ENCODE data around the gene MAMDC4.
"Not testable (repeated sequence)": the region's sequence is repeated elsewhere in the genome, so short reads cannot be mapped to it uniquely, and the experiment has no call there.

Gene MAMDC4

DNA sequence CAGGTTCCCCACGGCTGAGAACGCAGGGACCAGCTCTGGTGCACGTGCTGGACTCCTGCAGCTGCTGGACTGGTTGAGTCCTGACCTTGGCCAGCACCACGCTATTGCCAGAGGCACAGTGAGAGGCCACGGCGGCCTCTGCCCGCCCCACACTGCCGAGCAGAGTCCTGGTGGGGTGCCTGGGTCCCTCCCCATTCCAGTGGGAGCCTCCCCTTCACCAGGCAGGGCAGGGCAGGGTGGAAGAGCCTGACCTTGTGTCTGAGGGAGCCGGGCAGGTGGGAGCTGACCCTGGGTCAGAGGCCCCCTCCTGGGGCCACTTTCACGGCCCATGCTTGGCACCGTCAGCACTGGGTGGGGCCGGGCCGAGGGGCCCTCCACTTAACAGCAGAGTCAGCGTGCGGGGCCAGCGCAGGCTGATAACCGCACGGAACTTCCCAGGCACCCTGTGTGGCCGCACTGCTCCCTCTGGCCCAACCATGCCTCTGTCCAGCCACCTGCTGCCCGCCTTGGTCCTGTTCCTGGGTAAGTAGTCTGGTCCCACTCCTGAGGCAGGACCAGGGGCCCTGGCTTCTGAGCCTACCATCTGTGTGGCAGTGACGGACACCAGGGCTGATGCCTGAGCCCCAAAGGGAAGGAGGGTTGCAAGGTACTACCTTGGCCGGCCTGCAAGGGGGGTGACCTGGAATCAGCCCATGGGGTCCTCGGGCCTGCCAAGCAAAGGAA, at the start of gene MAMDC4:
TSS of gene MAMDC4 (plus strand) at position 406 of the 723 bp plus-strand sequence. CDS start at position 477, 71 bp downstream.
- DNase-seq: no peak

DNA sequence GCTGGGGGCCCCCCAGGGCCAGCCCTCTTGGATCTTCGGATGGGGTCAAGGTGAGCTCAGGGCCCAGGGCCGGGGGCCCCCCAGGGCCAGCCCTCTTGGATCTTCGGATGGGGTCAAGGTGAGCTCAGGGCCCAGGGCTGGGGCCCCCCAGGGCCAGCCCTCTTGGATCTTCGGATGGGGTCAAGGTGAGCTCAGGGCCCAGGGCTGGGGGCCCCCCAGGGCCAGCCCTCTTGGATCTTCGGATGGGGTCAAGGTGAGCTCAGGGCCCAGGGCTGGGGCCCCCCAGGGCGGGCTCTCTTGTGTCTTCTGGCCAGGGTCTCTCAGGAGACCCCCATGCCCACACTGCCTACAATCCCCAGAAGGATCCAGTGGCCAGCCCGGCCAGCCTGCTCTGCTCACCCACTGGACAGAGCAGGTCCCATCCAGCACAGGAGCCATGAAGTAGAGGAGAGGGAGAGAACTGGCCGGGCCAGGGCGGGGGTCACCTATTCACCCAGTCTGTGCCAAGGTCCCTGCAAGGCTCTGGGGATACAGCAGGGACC, 49.1 kb upstream of the MAMDC4 start:
- not testable (repeated sequence) for DNase-seq

DNA sequence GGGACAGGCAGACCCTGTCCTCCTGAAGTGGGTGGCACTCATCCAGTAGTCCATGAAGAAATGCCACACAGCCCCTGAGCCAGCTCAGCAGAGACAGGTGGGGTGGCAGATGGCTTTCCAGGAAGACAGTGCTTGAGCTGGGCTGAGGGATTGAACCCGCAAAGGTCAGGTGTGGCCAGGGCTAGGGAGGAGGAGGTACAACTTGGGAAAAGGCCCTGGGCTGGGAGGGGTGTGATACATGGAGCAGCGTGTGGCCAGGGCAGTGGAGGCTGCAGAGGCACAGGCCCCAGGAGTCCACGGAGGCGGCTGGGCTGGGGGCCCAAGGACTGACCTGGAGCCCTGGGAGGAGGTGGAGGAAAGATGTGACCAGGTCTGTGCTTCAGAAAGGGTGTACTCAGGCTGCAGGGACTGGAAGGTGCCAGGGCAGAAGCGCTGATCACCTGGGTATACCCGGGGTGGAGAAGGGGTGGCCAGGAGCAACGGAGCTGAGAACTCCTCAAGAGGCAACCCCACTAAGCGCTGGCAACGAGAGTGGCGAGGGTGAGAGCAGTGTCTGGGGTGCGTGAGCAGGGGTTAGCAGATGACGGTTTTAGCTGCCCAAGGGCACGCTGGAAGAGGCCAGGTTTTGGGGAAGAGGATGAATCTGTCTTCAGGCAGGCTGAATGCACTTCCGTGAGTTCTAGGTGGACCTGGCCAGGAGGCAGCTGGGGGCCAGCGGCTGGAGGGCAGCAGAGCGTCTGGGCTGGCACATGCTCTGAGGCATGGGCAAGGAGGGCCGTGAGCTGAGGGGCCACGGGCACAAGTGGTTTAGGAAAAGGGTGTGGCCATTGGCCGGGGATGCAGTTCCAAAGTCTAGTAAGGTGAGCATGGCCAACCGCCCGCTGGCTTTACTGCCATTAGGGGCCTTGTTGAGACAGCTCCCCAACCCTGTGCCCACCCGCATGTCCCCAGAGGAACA, 48.3 kb upstream of the MAMDC4 start:
- DNase-seq: no peak

DNA sequence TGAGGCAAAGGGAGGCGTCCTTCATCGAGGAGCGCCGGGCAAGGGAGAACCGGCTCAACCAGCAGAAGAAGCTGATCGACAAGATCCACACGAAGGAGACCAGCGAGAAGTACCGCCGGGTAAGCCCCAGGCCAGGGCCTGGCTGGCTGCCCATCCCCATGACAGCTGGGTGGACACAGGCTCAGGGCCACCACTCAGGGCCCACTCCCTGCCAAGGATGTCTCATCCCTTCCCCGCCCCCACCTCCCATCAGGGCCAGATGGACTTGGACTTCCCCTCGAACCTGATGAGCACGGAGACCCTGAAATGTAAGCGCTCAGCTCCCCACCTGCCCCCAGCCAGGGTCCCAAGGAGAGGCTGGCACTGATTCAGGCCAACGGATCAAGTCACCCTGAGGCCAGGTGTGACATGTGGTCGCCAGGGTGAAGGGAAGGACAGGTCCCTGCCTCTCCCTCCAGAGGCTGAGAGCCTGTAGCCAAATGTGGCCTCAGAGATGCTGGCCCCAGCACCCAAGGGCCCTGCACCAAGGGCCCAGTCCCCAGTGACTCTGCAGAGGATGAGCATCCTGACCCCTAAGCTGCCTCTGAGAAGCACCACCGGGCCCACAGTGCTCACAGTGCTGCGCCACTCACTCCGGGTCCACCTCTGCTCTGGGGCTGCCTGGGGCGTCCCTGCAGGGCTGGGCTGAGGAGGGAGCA, 47.5 kb upstream of the MAMDC4 start:
- DNase-seq: no peak

DNA sequence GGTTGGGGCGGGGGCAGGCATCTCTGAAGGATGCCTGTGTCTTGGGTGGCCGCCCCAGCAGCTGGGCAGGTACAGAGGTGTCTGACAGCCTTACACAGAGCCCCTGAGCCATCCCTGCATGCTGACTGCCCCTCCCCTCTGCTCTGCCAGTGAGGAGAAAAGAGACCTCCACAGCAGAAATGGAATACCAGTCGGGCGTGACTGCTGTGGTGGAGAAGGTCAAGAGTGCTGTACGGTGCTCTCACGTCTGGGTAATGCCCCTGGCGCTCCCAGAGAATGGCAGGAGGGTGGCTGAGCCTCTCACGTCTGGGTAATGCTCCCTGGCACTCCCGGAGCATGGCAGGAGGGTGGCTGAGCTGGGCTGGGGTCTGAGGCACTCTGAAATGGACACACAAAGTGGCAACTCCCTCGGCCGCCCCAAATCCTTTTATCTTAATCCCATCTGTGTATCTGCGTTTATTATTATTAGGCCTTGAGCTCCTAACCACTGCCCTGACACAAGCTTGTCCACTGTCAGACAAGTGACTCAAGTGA, 46.9 kb upstream of the MAMDC4 start:
- no peak for DNase-seq

DNA sequence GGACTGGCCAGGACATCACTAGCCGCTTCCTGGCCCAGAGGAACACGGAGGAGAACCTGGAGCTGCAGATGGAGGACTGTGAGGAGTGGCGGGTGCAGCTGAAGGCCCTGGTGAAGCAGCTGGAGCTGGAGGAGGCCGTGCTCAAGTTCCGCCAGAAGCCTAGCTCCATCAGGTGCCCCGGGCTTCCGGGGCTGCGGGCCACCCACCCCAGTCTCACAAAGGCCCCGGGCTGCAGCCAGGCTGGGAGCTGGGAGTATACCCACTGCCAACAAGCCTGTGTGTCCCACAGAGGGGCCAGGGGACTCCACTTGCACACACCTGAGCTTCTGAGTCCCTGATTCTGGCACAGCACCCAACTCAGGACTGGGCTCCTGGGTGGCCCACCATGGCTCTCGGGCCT, 46.1 kb upstream of the MAMDC4 start:
- no peak for DNase-seq

DNA sequence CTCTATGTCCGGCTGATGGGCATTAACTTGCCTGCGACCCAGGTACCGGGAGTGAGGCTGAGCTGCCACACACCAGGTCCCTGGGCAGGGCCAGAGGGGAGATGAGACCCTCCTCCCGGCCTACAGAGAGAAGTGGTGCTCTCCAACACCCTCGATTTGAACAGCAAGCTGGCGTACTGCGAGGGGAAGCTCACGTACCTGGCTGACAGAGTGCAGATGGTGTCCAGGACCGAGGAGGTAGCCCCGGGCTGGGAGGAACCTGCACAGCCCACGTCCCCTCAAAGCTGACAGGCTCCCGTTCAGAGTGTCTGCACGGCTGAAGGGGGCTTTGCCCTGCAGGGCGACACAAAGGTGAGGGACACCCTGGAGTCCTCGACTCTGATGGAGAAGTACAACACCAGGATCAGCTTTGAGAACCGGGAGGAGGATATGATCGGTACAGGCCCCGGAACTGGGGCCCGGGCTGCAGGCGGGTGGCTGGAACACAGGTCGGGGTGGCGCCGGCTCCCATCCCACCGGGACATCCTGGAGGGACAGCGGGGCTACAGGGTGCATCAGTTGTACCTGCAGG, 45.4 kb upstream of the MAMDC4 start:
- DNase-seq: no peak

DNA sequence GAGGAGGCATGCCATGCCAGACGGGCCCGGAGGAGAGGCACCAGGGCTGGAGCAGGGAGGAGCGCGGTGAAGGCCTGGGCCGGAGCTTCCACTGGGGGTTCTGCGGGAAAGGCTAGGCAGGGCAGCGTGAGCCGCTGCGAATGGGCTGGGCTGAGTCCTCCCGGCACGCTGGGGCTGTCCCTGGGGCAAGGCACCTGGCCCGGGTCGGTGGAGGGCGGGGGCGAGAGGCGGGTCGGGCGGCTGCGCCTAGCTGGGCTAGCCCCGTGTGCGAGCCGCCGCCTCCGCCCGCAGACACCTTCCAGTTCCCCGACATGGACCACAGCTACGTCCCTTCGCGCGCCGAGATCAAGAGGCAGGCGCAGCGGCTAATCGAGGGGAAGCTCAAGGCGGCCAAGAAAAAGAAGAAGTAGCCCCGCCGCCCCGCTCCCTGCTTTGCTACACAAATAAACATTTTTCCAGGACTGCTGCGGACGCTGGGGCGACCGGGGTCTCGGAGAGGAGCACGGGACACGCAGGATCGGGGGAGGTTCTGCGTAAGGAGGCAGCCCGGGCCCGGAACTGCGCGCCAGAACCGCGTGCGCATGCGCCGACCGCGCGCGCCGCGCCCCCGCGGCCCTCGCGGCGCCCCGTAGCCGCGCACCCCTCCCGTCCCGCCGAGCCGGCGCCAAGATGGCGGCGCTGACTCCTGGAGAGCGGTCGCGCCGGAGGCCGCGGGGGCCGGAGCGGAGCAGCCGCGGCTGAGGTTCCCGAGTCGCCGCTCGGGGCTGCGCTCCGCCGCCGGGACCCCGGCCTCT, 44.7 kb upstream of the MAMDC4 start, which contains the start of gene RABL6:
TSS of gene RABL6 (plus strand) at position 668 of the 794 bp plus-strand sequence. CDS start 249 bp downstream, outside the sequence.
- peak; percentile 78 to 87 for DNase-seq

DNA sequence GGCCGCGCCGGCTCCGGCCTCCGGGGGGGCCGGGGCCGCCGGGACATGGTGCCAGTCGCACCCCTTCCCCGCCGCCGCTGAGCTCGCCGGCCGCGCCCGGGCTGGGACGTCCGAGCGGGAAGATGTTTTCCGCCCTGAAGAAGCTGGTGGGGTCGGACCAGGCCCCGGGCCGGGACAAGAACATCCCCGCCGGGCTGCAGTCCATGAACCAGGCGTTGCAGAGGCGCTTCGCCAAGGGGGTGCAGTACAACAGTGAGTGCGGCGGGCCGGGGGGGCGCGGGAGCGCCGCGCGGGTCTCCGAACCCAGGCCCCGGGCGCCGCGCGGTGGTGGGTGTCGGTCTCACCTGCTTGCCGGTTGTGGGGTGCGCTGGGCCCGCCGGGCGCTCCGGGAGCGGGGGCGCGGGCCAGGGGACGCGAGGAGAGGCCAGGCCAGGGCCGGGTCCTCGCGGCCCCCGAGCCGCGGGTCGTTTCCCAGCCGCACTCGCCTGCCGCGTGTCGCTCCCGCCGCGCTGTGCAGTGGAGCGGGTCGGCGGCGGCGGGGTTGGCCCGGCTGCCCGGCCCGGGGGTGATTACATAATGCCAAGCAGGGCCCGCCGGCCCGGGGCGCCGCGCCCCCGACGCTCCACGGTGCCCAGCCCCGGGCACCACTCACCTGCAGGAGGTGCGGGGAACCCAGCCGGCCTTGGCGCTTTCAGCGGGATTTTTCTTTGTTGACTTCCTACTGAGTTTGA, 43.9 kb upstream of the MAMDC4 start:
- DNase-seq: peak; percentile 30 to 55

DNA sequence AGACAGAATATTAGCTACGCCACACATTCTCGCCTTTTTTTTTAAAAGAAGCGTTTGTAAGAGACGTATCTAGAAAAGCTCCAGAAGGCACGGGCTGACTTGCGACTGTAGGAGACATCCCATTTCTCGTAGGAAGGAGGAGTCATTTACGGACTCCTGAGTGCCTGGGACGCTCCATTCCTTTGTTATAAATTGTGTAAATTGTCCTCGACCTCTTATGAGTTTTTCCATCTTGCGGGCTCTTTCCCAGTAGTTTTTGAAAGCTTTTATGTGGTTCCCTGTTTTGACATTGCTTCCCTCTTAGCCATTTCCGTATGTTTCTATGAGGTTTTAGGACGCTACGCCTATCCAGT, 43.4 kb upstream of the MAMDC4 start:
- no peak for DNase-seq

DNA sequence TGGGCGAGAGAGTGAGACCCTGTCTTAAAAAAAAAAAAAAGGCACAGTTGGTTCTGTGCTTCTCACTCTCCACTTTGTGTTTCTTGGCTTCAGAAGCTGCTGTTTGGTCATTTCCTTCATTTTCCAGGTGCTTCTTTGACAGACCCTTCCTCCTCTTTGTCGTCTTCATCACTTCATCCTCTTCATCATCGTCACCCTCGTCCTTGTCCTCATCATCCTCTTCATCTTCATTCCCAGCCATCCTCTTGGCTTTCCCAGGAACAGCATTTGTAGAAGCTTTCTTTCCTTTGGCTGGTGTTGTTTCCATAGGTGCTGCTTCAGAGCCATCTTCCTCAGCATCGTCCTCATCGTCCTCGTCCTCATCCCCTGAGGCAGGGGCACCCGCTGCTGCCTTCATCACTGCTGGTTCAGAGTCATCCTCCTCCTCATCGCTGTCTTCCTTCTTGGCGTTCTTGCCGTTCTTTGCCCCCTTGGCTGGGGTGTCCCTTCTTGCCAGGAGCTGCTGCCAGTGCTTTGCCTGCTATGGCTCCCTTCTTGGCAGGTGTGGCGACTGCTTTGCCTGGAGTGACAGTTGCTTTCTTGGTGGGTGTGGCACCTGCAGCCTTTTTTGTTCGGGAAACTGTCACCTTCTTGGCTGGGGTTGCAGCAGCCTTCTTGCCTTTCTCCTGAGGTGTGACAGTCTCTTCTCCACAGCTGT, 37.3 kb upstream of the MAMDC4 start:
- DNase-seq: no peak

DNA sequence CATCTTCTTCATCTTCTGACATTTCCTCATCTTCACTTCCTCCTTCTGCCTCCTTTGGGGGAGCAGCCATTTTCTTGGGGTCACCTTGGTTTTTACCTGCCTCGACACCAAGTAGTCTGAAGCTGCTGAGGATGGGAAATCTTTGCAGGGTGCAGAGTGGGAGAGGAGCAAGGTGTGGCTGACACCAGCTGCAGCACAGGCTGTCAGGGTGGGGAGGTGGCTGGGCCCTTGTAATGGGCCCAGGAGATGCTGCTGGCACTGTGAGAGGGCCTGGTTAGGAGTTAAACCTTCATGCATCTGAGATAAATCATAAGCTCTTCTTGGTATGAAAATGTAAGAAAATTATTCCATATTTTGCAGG, 36.7 kb upstream of the MAMDC4 start:
- DNase-seq: no peak

DNA sequence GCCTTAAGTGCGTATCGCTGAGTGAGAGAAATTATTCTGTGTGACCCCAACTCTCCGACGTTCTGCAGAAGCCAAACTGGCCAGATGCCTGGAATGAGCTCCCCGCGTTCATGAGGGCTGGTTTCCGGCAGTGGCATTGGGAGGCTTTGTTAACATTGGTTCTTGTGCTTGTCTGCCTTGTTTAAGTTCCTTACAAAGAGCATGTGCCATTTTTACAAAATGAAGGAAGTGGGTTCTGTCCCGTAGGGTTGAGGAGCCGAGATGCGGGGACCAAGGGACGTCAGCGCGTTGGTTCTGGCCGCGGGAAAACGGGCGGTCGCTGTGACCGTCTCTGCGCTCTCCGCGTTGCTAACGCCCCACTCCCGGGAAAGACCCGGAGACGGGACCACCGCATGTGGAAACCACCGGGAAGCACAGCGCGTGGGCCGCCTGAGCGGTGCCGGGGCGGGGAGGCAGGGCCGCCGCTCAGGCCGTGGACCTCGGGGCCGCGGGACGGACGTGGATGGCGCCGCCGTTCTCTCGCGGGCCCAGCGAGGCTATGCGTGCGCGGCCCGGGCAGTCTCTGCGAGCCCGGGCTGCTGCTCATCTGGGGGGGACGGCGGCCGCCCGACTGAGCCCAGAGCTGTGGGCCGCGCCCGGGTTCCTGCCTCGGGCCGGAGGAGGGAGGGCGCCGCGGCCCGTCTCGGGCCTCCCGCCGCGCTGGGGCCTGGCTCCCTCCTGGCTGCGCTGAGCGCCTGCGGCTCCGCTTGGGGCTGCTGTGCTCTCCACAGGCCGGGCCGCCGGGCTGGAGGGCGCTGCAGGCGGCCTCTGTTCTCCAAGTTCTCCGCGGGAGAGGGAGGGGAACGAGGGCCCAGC, 30.9 kb upstream of the MAMDC4 start:
- DNase-seq: no peak

DNA sequence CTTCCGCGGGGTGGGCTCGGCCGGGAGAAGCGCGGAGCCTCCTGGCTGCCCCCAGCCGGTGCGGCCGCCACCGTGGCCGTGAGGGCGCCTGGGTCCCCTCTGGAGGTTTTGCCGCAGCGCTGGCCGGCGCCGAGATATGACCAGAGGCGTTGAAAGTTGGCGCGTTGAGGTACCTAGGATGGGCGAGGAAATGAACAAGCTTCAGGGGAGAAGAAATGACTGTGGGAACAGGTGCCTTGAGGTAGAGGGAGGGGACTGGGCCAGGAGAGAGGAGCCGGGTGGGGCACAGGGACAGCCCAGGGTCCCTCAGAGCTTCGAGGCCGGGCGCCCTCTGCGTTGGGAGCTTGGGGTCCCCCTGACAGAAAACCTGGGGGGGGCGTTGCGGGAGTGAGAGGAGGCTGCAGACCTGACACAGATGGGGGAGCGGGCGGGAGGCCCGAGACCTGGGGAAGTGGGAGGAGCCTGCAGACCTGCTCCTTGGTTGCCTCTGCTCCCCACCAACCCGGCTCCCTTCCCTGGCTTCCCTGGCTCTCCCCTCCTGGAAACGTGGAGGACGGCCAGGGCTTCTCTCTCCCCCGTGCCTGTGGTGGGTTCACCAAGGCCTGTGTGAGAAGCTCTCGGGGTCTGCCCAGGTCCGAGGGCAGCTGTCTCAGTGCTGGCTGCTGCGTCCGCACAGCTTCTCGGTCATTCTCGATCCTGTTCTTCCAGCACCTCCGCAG, 30.2 kb upstream of the MAMDC4 start:
- DNase-seq: no peak

DNA sequence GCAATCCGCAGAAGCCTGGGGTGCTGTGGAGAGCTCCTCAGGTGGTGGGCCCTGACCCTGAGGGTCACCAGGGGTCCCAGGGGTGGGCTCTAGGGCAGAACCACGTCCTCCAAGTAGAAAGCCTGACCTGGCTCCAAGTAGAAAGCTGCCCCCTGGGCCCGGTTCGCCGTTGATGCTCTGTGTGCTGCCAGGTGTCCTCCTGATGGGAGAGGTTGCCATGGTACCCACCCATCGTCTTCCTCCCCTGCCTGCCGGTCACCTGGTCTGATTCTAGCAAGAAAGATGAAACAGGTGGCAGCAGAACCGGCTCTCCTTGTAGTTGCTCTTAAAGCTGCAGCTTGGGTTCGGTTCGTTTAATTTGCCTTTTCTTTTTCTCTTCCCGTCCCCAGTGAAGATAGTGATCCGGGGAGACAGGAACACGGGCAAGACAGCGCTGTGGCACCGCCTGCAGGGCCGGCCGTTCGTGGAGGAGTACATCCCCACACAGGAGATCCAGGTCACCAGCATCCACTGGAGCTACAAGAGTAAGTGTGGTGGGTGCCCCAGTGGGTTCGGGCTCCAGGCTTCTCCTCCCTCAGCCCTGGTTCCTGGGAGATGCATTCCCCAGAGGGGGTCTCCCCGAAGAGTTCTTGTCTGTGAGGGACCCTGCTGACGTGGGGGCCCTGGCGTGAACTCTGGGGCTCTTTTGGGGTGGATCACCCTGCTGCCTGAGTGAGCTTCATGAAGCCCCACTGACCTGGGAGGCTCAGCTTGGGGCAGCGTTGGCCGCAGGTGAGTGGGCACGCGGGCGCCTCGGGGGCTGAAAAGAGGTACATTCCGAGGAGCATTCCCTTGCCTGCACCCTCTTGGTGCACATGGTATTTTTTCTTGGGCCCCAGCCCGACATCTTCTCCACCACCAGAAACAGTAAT, 28.8 kb upstream of the MAMDC4 start:
- no peak for DNase-seq

DNA sequence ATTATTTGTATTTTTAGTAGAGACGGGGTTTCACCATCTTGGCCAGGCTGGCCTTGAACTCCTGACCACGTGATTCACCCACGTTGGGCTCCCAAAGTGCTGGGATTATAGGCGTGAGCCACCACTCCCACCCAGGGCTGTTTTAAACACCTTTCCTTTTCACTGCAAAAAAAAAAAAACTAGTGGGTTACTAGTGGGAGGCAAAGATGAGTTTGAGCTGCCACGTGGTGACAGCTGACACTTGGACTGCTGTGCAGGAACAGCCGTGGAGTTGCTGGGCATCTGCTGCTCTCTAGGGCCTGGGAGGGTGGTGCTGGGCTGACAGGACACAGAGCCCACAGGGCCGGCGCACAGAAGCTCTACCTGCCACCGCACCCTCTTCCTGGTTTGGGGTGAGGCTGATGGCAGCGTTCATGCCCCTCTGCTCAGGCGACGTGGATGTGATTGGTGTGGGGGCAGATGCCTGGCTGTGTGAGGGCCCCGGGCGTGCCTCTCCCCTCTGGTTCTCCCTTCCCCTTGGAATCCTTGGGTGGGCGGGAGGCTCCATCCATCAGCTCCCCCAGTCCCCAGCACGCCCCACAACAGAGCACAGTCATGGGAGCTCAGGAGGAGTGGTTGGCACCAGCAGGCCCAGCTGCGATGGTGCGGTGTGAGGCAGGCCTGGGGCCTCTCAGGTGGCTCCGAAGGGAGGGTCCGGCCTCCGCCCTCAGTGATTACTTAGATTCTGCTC, 27.5 kb upstream of the MAMDC4 start:
- DNase-seq: no peak
